T-helper 1 cell treated with Interleukin-12 subunit alpha and Interleukin-12 subunit beta and Interleukin-4 antibody, amounts not matched to agents 30 μg/mL and 1 μg/mL, for 36 hours (primary cell): ENCODE measurements around the gene MXD4.
A peak's percentile ranks its signal among the peaks of the same experiment; 100 is the strongest.
"Not testable (repeated sequence)": the region's sequence is repeated elsewhere in the genome, so short reads cannot be mapped to it uniquely, and the experiment has no call there.

Source experiments
- H3K27ac Mint-ChIP-seq: one replicate; pipeline ENCODE4 v1.8.0; 2021; ENCODE audit warnings: mild to moderate bottlenecking, mixed read lengths
- H3K27me3 Mint-ChIP-seq: one replicate; pipeline ENCODE4 v1.8.0; 2021; ENCODE audit warnings: low read depth, mixed read lengths
- H3K36me3 Mint-ChIP-seq: one replicate; pipeline ENCODE4 v1.8.0; 2021; ENCODE audit warnings: low read depth, mixed read lengths
- H3K4me1 Mint-ChIP-seq: one replicate; pipeline ENCODE4 v1.8.0; 2021; ENCODE audit warnings: low read depth, mixed read lengths
- H3K4me3 Mint-ChIP-seq: one replicate; pipeline ENCODE4 v1.8.0; 2021; ENCODE audit warnings: mild to moderate bottlenecking, moderate library complexity, mixed read lengths
- H3K9me3 Mint-ChIP-seq: one replicate; pipeline ENCODE4 v1.8.0; 2021; ENCODE audit warnings: mixed read lengths

The MXD4 gene

GRCh38 chr4:2247128-2248043 lies 14.5 kb downstream of the MXD4 start:
- H3K27ac Mint-ChIP-seq = no peak overlapping the region
- H3K9me3 Mint-ChIP-seq = no peaks in the 10 kb centered on the region
- peaks cover 10% of the 10 kb centered on the region for H3K4me1 Mint-ChIP-seq
- H3K27me3 Mint-ChIP-seq = no peaks in the 10 kb centered on the region
- no peak overlapping the region for H3K4me3 Mint-ChIP-seq
- H3K36me3 Mint-ChIP-seq = peaks cover 2% of the 10 kb centered on the region

- H3K36me3 Mint-ChIP-seq = peaks cover 1% of the 10 kb centered on the region
- H3K27ac Mint-ChIP-seq = no peak overlapping the region
- H3K4me3 Mint-ChIP-seq = no peak overlapping the region
- H3K27me3 Mint-ChIP-seq = no peaks in the 10 kb centered on the region
- H3K9me3 Mint-ChIP-seq = no peaks in the 10 kb centered on the region
- peaks cover 11% of the 10 kb centered on the region for H3K4me1 Mint-ChIP-seq
These were observed 15.4 kb downstream of the MXD4 start for GRCh38 chr4:2246384-2247127.

GRCh38 chr4:2245787-2246275 lies 16.1 kb downstream of the MXD4 start:
- Mint-ChIP-seq H3K27ac (no peak overlapping the region), H3K27me3 (no peaks in the 10 kb centered on the region), H3K9me3 (no peaks in the 10 kb centered on the region), H3K4me3 (no peak overlapping the region), H3K36me3 (peaks cover 3% of the 10 kb centered on the region), H3K4me1 (peaks cover 14% of the 10 kb centered on the region)

DNA sequence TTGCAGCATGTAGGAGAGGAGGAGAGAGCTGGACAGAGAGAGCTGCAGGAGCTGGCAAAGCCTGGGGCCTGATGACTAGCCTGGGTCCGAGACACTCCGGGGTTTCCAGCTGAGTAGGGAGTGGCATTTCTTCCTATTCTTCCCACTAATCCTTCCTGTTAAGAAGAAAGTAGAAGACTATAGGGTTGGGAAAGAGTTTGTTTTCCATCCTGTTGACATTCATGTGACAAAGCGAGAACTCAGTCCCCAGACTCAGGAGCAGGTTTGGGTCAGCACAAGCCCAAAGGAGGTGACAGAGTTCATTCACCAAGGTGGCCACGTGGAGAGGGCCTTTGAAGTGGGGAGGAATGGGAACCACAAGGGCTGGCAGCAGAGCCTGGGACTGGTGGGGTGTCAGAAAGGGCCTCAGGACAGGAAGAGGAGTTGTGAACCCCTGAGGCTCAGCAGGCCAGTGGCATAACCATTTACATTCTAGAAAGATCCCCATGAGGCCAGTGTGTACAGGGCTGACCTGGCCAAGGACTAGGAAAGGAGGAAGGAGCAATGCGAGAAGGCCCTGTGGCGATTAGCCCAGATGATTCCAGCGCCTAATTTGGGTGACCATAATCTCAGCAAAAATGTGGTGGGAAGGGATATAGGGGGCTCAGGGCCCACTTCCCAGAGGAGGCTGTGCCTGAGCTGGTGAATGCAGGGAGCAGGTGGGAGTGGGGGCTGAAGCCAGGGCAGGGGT lies 16.7 kb downstream of the MXD4 start:
- peaks cover 8% of the 10 kb centered on the region for H3K36me3 Mint-ChIP-seq

DNA sequence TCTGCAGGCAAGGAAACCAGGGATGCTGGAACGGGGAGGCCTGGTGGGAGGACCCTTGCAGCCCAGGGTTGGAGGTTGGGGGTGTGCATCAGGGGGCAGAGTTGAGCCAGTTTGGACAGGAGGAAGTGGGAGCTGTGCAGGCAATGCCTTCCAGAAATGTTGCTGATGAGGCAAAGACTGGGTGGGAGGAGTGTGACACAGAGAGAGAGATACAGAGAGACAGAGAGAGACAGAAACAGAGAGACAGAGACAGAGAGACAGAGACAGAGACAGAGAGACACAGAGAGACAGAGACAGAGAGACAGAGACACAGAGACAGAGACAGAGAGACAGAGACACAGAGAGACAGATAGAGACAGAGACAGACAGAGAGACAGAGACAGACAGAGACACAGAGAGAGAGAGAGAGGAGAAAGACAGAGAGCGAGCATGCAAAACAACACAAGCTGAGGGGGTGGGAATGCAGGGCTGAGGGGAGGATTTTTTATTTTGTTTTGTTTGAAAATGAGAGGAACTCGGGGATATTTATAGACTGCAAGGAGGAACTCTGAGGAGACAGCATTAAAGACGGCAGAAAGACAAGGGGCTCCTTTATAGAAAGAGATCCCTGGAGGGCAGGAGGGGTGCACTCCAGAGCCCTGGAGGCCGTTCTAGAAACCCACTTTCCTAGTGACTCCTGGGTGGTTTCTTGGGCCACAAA lies 18.1 kb downstream of the MXD4 start:
- Mint-ChIP-seq H3K4me3 (no peak overlapping the region), H3K9me3 (no peaks in the 10 kb centered on the region), H3K27ac (no peak overlapping the region), H3K36me3 (peaks cover 15% of the 10 kb centered on the region), H3K4me1 (peaks cover 30% of the 10 kb centered on the region), H3K27me3 (no peaks in the 10 kb centered on the region)

More for the DNA sequence above, 16.7 kb downstream of the MXD4 start:
- H3K27me3 Mint-ChIP-seq = no peaks in the 10 kb centered on the region
- H3K9me3 Mint-ChIP-seq = no peaks in the 10 kb centered on the region
- peaks cover 20% of the 10 kb centered on the region for H3K4me1 Mint-ChIP-seq
- H3K4me3 Mint-ChIP-seq = no peak overlapping the region
- H3K27ac Mint-ChIP-seq = no peak overlapping the region

- H3K27ac Mint-ChIP-seq = peak within 1 kb of the TSS; percentile 86
- H3K36me3 Mint-ChIP-seq = peaks cover 28% of the 10 kb centered on the region
- peaks cover 45% of the 10 kb centered on the region for H3K4me1 Mint-ChIP-seq
- no peaks in the 10 kb centered on the region for H3K9me3 Mint-ChIP-seq
- no peaks in the 10 kb centered on the region for H3K27me3 Mint-ChIP-seq
- peak within 1 kb of the TSS; percentile 89 for H3K4me3 Mint-ChIP-seq
These were observed 20.2 kb downstream of the MXD4 start, which contains the start of the genes HAUS3 and POLN for GRCh38 chr4:2241410-2242353. Gene HAUS3, minus strand, starts transcription at chr4:2242121. Its CDS starts 1,175 bp downstream, at chr4:2240946. Gene POLN, minus strand, starts transcription at chr4:2242121. Its CDS starts 12,890 bp downstream, at chr4:2229231.

- Mint-ChIP-seq H3K9me3 (no peaks in the 10 kb centered on the region), H3K36me3 (peaks cover 28% of the 10 kb centered on the region), H3K27ac (peak overlapping the region; percentile 86), H3K4me3 (peak overlapping the region; percentile 89), H3K27me3 (no peaks in the 10 kb centered on the region), H3K4me1 (peaks cover 45% of the 10 kb centered on the region)
These were observed 20.9 kb downstream of the MXD4 start for GRCh38 chr4:2241003-2241402.

DNA sequence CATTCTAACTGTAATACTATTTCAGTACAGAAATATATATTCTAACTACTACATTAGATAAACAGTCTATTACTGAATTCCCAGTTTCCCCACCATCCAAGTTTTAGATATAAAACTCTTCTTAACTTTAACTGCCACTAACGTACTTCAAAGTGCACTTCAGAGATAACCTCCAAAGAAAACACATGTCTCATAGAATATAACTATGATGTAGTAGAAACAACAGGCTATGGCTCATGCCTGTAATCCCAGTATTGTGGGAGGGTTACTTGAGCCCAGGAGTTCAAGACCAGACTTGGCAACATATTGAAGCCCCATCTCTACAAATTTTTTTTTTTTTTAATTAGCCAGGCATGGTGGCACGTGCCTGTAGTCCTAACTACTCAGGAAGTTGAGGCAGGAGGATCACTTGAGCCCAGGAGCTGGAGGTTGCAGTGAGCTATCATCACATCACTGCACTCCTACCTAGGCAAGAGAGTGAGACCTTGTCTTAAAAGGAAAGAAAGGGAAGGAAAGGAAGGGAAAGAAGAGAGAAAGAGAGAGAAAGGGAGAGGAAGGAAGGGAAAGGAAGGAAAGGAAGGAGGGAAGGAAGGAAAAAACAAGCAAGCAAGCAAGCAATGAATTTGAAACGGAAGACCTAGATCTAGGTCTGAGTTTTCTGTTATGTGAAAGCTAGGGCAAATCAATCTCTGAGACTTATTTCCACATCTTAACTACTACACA lies 24.8 kb downstream of the MXD4 start:
- peak overlapping the region; percentile 76 for H3K4me3 Mint-ChIP-seq
- H3K27me3 Mint-ChIP-seq = no peaks in the 10 kb centered on the region
- H3K4me1 Mint-ChIP-seq = peaks cover 48% of the 10 kb centered on the region
- H3K36me3 Mint-ChIP-seq = peaks cover 51% of the 10 kb centered on the region
- H3K27ac Mint-ChIP-seq = peak overlapping the region; percentile 42
- no peaks in the 10 kb centered on the region for H3K9me3 Mint-ChIP-seq

DNA sequence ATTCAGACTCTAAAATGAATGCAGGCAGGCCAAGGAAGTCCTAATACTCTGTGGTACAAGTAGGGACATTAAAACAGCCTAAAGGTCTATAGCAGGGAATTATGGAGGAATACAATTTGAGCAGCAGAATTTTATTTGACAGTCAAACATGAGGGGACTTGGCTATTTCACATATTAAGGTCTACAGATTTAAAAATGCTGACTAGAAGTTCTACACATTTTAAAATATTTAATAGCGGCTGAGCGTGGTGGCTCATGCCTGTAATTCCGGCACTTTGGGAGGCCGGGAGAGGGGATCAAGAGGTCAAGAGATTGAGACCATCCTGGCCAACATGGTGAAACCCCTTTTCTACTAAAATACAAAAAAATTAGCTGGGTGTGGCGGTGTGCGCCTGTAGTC lies 30.8 kb downstream of the MXD4 start:
- Mint-ChIP-seq H3K9me3 (no peaks in the 10 kb centered on the region), H3K4me1 (peaks cover 14% of the 10 kb centered on the region), H3K36me3 (peaks cover 30% of the 10 kb centered on the region), H3K27ac (no peak overlapping the region), H3K27me3 (no peaks in the 10 kb centered on the region), H3K4me3 (no peak overlapping the region)

DNA sequence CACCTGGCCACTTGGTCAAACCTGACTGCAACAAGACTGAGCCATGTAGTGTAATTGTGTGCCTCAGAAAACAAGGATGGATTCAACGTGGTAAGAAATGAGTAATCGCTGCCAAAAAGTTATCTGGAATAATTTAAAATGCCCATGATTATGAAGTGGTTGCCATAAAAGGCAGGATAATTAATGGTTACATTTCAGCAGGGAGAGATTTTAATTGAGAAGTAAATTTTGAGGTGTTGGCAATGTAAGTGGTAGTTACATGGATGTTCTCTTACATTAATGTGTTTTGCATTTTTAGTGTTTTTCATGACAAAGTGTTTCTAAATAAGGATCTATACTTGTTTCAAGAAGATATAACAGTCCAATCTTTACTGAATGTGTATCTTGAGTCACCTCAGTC lies 35.6 kb downstream of the MXD4 start:
- H3K4me3 Mint-ChIP-seq = no peak overlapping the region
- H3K9me3 Mint-ChIP-seq = no peaks in the 10 kb centered on the region
- H3K36me3 Mint-ChIP-seq = peaks cover 12% of the 10 kb centered on the region
- no peak overlapping the region for H3K27ac Mint-ChIP-seq
- H3K4me1 Mint-ChIP-seq = no peaks in the 10 kb centered on the region
- no peaks in the 10 kb centered on the region for H3K27me3 Mint-ChIP-seq

GRCh38 chr4:2222838-2223237 lies 39.1 kb downstream of the MXD4 start:
- H3K9me3 Mint-ChIP-seq = no peaks in the 10 kb centered on the region
- H3K27ac Mint-ChIP-seq = no peak overlapping the region
- no peaks in the 10 kb centered on the region for H3K27me3 Mint-ChIP-seq
- peaks cover 6% of the 10 kb centered on the region for H3K4me1 Mint-ChIP-seq
- H3K4me3 Mint-ChIP-seq = no peak overlapping the region
- peaks cover 7% of the 10 kb centered on the region for H3K36me3 Mint-ChIP-seq

DNA sequence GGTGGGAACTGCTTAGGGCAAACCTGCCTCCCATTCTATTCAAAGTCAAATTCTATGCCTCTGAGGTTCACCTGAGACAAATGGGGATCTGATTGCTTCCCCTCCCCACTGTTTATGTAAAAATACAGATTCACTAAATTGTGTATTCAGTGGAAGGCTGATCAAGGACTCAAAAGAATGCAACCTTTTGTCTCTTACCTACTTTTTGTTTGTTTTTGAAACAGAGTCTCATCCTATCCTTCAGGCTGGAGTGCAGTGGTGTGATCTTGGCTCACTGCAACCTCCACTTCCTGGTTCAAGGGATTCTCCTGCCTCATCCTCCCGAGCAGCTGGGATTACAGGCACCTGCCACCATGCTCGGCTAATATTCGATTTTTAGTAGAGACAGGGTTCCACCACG lies 40.5 kb downstream of the MXD4 start:
- H3K4me3 Mint-ChIP-seq, H3K9me3 Mint-ChIP-seq, H3K27ac Mint-ChIP-seq, H3K36me3 Mint-ChIP-seq, H3K27me3 Mint-ChIP-seq: not testable (repeated sequence)
- peaks cover 11% of the 10 kb centered on the region for H3K4me1 Mint-ChIP-seq
